BE2C (cell line): Measurements from ENCODE around the gene PTPRN2.

Experiments used
- DNase-seq: peaks from one replicate; pipeline ENCODE4 v3.0.0-alpha.2; 2020
- H3K27me3 ChIP-seq: fragments of 250-450 bp; sonication (Bioruptor Pico); 2 replicates; pipeline ENCODE4 v1.5.1; 2020; ENCODE audit warnings: mild to moderate bottlenecking
- H3K36me3 ChIP-seq: fragments of 250-450 bp; sonication (Bioruptor Pico); 2 replicates; pipeline ENCODE4 v1.5.1; 2020; ENCODE audit warnings: mild to moderate bottlenecking
- H3K4me1 ChIP-seq: fragments of 250-450 bp; sonication (Bioruptor Pico); 2 replicates; pipeline ENCODE4 v1.5.1; 2020
- H3K4me3 ChIP-seq: 2 replicates; pipeline ENCODE4 v1.5.1; 2011; ENCODE audit warnings: low read depth, low read length
- H3K9me3 ChIP-seq: fragments of 250-450 bp; sonication (Bioruptor Pico); 2 replicates; pipeline ENCODE4 v1.5.1; 2020
- CTCF ChIP-seq: IDR thresholded peaks from 2 replicates; pipeline ENCODE4 v1.5.1; 2012; ENCODE audit warnings: mild to moderate bottlenecking, low read depth, low read length

Gene PTPRN2

GRCh38 chr7:158472596-158472995 lies 115.0 kb downstream of the PTPRN2 start:
- Histone ChIP-seq H3K9me3 (no peaks in the 10 kb centered on the region), H3K4me3 (no peak overlapping the region), H3K27me3 (no peaks in the 10 kb centered on the region), H3K4me1 (no peaks in the 10 kb centered on the region), H3K36me3 (no peaks in the 10 kb centered on the region)
- no peak for TF ChIP-seq CTCF
- DNase-seq: no peak

GRCh38 chr7:158471716-158472115 lies 115.9 kb downstream of the PTPRN2 start:
- no peak for DNase-seq
- H3K4me3 ChIP-seq: no peak overlapping the region

GRCh38 chr7:158470336-158470735 lies 117.3 kb downstream of the PTPRN2 start:
- H3K4me1 ChIP-seq: no peaks in the 10 kb centered on the region
- H3K36me3 ChIP-seq: no peaks in the 10 kb centered on the region
- no peak overlapping the region for H3K4me3 ChIP-seq
- DNase-seq: no peak
- H3K9me3 ChIP-seq: no peaks in the 10 kb centered on the region
- TF ChIP-seq CTCF: no peak
- no peaks in the 10 kb centered on the region for H3K27me3 ChIP-seq

More at GRCh38 chr7:158471716-158472115, 115.9 kb downstream of the PTPRN2 start:
- no peaks in the 10 kb centered on the region for H3K4me1 ChIP-seq
- TF ChIP-seq CTCF: no peak
- H3K36me3 ChIP-seq: no peaks in the 10 kb centered on the region
- no peaks in the 10 kb centered on the region for H3K9me3 ChIP-seq
- no peaks in the 10 kb centered on the region for H3K27me3 ChIP-seq

GRCh38 chr7:158469396-158470051 lies 118.1 kb downstream of the PTPRN2 start:
- no peaks in the 10 kb centered on the region for H3K36me3 ChIP-seq
- no peaks in the 10 kb centered on the region for H3K4me1 ChIP-seq
- H3K27me3 ChIP-seq: no peaks in the 10 kb centered on the region
- no peak for TF ChIP-seq CTCF
- no peak overlapping the region for H3K4me3 ChIP-seq
- H3K9me3 ChIP-seq: no peaks in the 10 kb centered on the region
- DNase-seq: no peak

DNA sequence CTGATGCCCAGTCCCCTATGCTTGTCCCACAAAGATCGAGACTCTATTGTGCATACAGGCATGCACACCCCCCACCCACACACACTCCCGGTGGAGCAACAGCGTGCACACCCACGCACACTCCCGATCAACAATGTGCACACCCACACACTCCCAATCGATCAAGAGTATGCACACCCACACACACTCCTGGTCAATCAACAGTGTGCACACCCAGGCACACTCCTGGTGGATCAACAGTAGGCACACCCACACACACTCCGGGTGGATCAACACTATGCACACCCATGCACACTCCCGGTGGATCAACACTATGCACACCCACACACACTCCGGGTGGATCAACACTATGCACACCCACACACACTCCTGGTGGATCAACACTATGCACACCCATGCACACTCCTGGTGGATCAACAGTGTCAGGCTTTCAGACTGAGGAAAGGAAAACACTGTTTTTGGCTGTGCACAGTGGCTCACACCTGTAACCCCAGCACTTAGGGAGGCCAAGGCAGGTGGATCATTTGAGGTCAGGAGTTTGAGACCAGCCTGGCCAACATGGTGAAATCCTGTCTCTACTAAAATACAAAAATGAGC lies 118.8 kb downstream of the PTPRN2 start:
- DNase-seq: no peak
- Histone ChIP-seq H3K36me3 (no peaks in the 10 kb centered on the region), H3K4me1 (no peaks in the 10 kb centered on the region), H3K4me3 (no peak overlapping the region), H3K9me3 (no peaks in the 10 kb centered on the region), H3K27me3 (no peaks in the 10 kb centered on the region)
- TF ChIP-seq CTCF: no peak

DNA sequence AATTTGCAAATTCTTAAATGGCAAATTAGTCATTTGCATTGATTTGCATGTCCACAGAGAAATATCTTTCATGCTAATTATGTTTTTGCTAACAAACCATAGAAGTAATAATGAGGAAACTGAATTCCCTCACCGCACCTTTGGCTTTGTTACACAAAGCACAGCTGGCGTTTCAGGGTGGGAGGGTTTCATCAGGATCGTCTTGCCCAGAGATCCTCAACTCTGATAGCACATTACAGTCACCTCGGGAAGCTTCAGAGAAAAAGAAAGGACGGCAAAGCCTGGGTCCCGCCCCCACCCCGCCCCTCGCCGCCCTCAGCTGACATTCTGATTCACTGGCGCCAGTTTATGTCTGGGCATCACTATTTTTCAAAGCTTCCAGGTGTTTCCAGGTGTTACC lies 119.4 kb downstream of the PTPRN2 start:
- no peak for DNase-seq
- no peak for TF ChIP-seq CTCF
- H3K27me3 ChIP-seq: no peaks in the 10 kb centered on the region
- no peak overlapping the region for H3K4me3 ChIP-seq
- H3K36me3 ChIP-seq: no peaks in the 10 kb centered on the region
- no peaks in the 10 kb centered on the region for H3K4me1 ChIP-seq
- no peaks in the 10 kb centered on the region for H3K9me3 ChIP-seq
